ENCODE results near the gene LYPD6B. TPM values are rescaled to one million over a fixed set of nuclear protein-coding genes. Genes with fewer than 3 reads are reported as not detected.

The LYPD6B gene
- total and polyA plus RNA-seq, 4 donors = 0.13 to 0.59 (median 0.14) TPM

DNA sequence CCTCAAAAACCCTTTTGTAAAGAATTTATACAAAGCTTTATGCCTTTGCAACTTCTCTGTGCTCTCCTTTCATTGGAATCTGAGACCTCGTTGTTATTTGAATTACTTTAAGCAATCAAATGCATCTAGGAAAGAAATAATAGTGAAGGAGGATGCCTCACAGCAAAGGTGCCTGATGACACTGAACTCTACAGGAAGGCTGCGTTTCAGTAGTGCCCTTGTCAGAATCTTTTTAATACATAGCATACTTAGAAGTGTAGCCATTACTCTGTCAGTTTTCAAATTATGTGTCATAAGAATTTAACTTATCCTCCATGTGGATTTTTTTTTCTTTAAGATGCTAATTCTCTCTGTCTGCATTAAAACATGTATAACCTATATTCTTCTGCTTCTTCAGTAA lies 9.6 kb upstream of the LYPD6B start (continued):
- TF ChIP-seq, protein P1, sequence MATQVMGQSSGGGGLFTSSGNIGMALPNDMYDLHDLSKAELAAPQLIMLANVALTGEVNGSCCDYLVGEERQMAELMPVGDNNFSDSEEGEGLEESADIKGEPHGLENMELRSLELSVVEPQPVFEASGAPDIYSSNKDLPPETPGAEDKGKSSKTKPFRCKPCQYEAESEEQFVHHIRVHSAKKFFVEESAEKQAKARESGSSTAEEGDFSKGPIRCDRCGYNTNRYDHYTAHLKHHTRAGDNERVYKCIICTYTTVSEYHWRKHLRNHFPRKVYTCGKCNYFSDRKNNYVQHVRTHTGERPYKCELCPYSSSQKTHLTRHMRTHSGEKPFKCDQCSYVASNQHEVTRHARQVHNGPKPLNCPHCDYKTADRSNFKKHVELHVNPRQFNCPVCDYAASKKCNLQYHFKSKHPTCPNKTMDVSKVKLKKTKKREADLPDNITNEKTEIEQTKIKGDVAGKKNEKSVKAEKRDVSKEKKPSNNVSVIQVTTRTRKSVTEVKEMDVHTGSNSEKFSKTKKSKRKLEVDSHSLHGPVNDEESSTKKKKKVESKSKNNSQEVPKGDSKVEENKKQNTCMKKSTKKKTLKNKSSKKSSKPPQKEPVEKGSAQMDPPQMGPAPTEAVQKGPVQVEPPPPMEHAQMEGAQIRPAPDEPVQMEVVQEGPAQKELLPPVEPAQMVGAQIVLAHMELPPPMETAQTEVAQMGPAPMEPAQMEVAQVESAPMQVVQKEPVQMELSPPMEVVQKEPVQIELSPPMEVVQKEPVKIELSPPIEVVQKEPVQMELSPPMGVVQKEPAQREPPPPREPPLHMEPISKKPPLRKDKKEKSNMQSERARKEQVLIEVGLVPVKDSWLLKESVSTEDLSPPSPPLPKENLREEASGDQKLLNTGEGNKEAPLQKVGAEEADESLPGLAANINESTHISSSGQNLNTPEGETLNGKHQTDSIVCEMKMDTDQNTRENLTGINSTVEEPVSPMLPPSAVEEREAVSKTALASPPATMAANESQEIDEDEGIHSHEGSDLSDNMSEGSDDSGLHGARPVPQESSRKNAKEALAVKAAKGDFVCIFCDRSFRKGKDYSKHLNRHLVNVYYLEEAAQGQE (IDR thresholded peaks at IDR 0.05) = no peak
- TF ChIP-seq HNF4G (IDR thresholded peaks at IDR 0.05) = no peak
- TF ChIP-seq, protein P2, sequence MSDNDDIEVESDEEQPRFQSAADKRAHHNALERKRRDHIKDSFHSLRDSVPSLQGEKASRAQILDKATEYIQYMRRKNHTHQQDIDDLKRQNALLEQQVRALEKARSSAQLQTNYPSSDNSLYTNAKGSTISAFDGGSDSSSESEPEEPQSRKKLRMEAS (IDR thresholded peaks at IDR 0.05) = no peak

DNA sequence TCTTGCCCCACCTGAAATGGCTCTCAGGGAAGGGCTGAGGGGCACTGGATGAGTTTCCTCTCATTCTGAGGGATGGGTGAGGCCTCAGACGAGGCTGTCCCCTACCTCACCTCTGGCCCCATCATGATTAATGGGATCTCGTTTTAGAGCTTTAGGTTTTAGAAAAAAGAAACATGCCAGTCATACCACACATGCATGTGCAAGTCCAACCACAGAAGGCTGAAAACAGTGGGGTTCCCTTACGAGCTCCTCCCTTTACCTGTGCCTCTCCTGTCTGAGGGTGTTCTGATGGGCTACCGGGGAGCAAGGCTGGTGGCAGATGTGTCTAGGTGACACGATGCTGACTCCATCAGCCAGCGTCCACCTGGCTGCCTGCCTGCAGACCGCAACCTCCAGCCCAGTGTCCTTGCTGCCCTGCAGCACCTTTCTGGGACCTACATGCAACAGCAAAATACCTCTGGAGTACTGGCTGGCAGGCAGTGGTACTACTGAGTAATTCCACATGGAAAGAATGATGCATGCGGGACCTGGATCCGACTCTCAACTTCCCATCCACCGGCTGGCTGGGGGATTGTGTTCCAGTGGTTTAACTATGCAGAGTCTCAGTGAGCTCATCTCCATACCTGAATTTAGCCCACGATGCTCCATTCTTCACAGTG lies 9.1 kb upstream of the LYPD6B start:
- TF ChIP-seq FOXA1 (IDR thresholded peaks at IDR 0.05) (no peak), JUND (IDR thresholded peaks at IDR 0.05) (no peak), HNF4G (IDR thresholded peaks at IDR 0.05) (no peak), TAF1 (conservative IDR thresholded peaks at IDR 0.05) (no peak), YY1 (IDR thresholded peaks at IDR 0.05) (no peak), NR2F2 (IDR thresholded peaks at IDR 0.05) (no peak), SP1 (IDR thresholded peaks at IDR 0.05) (no peak), HNF4A (conservative IDR thresholded peaks at IDR 0.05) (no peak), GABPA (IDR thresholded peaks at IDR 0.05 in 1 of 2, conservative IDR thresholded peaks at IDR 0.05 in 1 of 2) (no peak)
- TF ChIP-seq, protein P3, sequence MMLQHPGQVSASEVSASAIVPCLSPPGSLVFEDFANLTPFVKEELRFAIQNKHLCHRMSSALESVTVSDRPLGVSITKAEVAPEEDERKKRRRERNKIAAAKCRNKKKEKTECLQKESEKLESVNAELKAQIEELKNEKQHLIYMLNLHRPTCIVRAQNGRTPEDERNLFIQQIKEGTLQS (IDR thresholded peaks at IDR 0.05) = no peak
- TF ChIP-seq, protein P2 (IDR thresholded peaks at IDR 0.05) = no peak
- TF ChIP-seq, protein P4, sequence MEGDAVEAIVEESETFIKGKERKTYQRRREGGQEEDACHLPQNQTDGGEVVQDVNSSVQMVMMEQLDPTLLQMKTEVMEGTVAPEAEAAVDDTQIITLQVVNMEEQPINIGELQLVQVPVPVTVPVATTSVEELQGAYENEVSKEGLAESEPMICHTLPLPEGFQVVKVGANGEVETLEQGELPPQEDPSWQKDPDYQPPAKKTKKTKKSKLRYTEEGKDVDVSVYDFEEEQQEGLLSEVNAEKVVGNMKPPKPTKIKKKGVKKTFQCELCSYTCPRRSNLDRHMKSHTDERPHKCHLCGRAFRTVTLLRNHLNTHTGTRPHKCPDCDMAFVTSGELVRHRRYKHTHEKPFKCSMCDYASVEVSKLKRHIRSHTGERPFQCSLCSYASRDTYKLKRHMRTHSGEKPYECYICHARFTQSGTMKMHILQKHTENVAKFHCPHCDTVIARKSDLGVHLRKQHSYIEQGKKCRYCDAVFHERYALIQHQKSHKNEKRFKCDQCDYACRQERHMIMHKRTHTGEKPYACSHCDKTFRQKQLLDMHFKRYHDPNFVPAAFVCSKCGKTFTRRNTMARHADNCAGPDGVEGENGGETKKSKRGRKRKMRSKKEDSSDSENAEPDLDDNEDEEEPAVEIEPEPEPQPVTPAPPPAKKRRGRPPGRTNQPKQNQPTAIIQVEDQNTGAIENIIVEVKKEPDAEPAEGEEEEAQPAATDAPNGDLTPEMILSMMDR (IDR thresholded peaks at IDR 0.05; ENCODE audit: low read depth, low read length, missing input control) = no peak
- TF ChIP-seq, protein P5, sequence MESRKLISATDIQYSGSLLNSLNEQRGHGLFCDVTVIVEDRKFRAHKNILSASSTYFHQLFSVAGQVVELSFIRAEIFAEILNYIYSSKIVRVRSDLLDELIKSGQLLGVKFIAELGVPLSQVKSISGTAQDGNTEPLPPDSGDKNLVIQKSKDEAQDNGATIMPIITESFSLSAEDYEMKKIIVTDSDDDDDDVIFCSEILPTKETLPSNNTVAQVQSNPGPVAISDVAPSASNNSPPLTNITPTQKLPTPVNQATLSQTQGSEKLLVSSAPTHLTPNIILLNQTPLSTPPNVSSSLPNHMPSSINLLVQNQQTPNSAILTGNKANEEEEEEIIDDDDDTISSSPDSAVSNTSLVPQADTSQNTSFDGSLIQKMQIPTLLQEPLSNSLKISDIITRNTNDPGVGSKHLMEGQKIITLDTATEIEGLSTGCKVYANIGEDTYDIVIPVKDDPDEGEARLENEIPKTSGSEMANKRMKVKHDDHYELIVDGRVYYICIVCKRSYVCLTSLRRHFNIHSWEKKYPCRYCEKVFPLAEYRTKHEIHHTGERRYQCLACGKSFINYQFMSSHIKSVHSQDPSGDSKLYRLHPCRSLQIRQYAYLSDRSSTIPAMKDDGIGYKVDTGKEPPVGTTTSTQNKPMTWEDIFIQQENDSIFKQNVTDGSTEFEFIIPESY (IDR thresholded peaks at IDR 0.05) = no peak
- Histone ChIP-seq H3K4me3 (ENCODE audit: low read depth in 1 of 3, low read length in 3 of 3) (no peak overlapping the region), H3K9me3 (ENCODE audit: control insufficient read depth in 4 of 4, low read length in 3 of 4) (no peaks in the 10 kb centered on the region), H3K36me3 (ENCODE audit: control insufficient read depth in 4 of 4, insufficient read depth in 3 of 4, low read depth in 1 of 4, low read length in 3 of 4) (no peaks in the 10 kb centered on the region), H3K27ac (ENCODE audit: low read depth in 1 of 2, low read length in 2 of 2) (no peak overlapping the region), H3K4me1 (ENCODE audit: control insufficient read depth in 4 of 4, insufficient read depth in 4 of 4, low read length in 3 of 4) (no peaks in the 10 kb centered on the region), H3K27me3 (ENCODE audit: control insufficient read depth in 4 of 4, insufficient read depth in 4 of 4, low read length in 3 of 4) (peaks cover 0 to 5% (median 0%) of the 10 kb centered on the region in 4 donors), H3K9ac (ENCODE audit: low read depth in 1 of 2, low read length in 2 of 2) (no peak overlapping the region)
- no peak for DNase-seq (ENCODE audit: low spot score)
- WGBS = 76% methylated on average over 11 of the region's 11 CpGs
